ENCODE measurements around the gene TP73.

GRCh38 chr1:3763351-3764125 is 111.2 kb downstream of the TP73 start:
- TF ChIP-seq CTCF (IDR thresholded peaks at IDR 0.05) (no peak), POLR2A (IDR thresholded peaks at IDR 0.05) (no peak)
